B cell (primary cell): ENCODE results near the gene COG5. TPM values are rescaled to one million over a fixed set of nuclear protein-coding genes. Genes with fewer than 3 reads are reported as not detected.

Experiments
- ATAC-seq: fragments of 200-7000 bp; cut with Tn5 transposase; one replicate; pipeline ENCODE4 v1.10.0; 2021; ENCODE audit warnings: low read depth, mild to moderate bottlenecking, moderate number of reproducible peaks, moderate library complexity
- CTCF ChIA-PET: fragments of 350-600 bp; sonication (Branson Sonifier 250); formaldehyde crosslinking; loops from one replicate; lab custom pipeline; 2021; ENCODE audit warnings: antibody characterized with exemption, inconsistent platforms; lab: Charles Lee
- POLR2A ChIA-PET: fragments of 350-600 bp; sonication (Branson Sonifier 250); formaldehyde crosslinking; loops from one replicate; lab custom pipeline; 2021; ENCODE audit warnings: antibody characterized with exemption; lab: Charles Lee
- DNase-seq: peaks from one replicate; pipeline ENCODE4 v3.0.0; 2013
- H2AFZ ChIP-seq: 2 replicates; pipeline ENCODE4 v1.6.1; 2012; ENCODE audit warnings: mild to moderate bottlenecking, low read depth, low read length; ENCODE audit not compliant: insufficient read depth, poor library complexity, severe bottlenecking
- H3K27ac ChIP-seq, 2 donors: 1 replicate in 1 of 2; 2 replicates in 1 of 2; pipeline ENCODE4 v1.5.1; 2012 to 2013; ENCODE audit warnings: low read length in 2 of 2, mild to moderate bottlenecking in 2 of 2, moderate library complexity in 1 of 2
- H3K27me3 ChIP-seq, 4 experiments: fragments of 200-600 bp in 1 of 4; sonication (generic) in 1 of 4; replicated peaks in 1 of 4; 1 replicate in 2 of 4; 2 replicates in 2 of 4; pipeline versions ENCODE4 v1.6.1 to v1.7.0; 2013 to 2016; ENCODE audit warnings: low read length in 3 of 4, mild to moderate bottlenecking in 2 of 4, mixed read lengths in 1 of 4, moderate library complexity in 1 of 4; ENCODE audit not compliant: insufficient read depth in 4 of 4, control insufficient read depth in 3 of 4; ENCODE audit errors: control extremely low read depth in 1 of 4
- H3K36me3 ChIP-seq, 2 experiments: replicated peaks in 1 of 2; 1 replicate in 1 of 2; 2 replicates in 1 of 2; pipeline versions ENCODE4 v1.6.1 to v1.7.1; 2013; ENCODE audit warnings: low read length in 1 of 2; ENCODE audit not compliant: insufficient read depth in 2 of 2, control insufficient read depth in 1 of 2; ENCODE audit errors: control extremely low read depth in 1 of 2, extremely low read depth in 1 of 2
- H3K4me1 ChIP-seq, 2 donors: fragments of 200-600 bp in 1 of 2; sonication (generic) in 1 of 2; 1 replicate in 1 of 2; 2 replicates in 1 of 2; pipeline versions ENCODE4 v1.5.1 to v1.6.1; 2013 to 2017; ENCODE audit warnings: low read length in 2 of 2; ENCODE audit not compliant: control insufficient read depth in 2 of 2, insufficient read depth in 2 of 2
- H3K4me2 ChIP-seq: replicated peaks from 2 replicates; pipeline ENCODE3; 2012; ENCODE audit warnings: mild to moderate bottlenecking, low read depth, low read length; ENCODE audit not compliant: poor library complexity, severe bottlenecking
- H3K4me3 ChIP-seq, 5 experiments: fragments of 200-600 bp in 1 of 5; sonication (generic) in 1 of 5; 1 replicate in 3 of 5; 2 replicates in 2 of 5; pipeline versions ENCODE4 v1.5.1 to v1.7.0; 2011 to 2016; ENCODE audit warnings: low read length in 4 of 5, mild to moderate bottlenecking in 4 of 5, low read depth in 2 of 5, control low read depth in 1 of 5, moderate library complexity in 1 of 5; ENCODE audit not compliant: insufficient read depth in 1 of 5; ENCODE audit errors: control extremely low read depth in 1 of 5, extremely low read depth in 1 of 5
- H3K79me2 ChIP-seq: fragments of 200-600 bp; sonication (generic); one replicate; pipeline ENCODE4 v1.6.0; 2016; ENCODE audit warnings: low read length; ENCODE audit not compliant: control insufficient read depth, insufficient read depth
- H3K9ac ChIP-seq: fragments of 200-600 bp; sonication (generic); 2 replicates; pipeline ENCODE4 v1.6.1; 2017; ENCODE audit warnings: mild to moderate bottlenecking, low read length, moderate library complexity
- H3K9me3 ChIP-seq, 3 donors: one replicate each; pipeline versions ENCODE4 v1.6.1 to v1.7.1; 2013; ENCODE audit warnings: low read length in 2 of 3; ENCODE audit not compliant: control insufficient read depth in 2 of 3, insufficient read depth in 1 of 3; ENCODE audit errors: control extremely low read depth in 1 of 3
- H4K20me1 ChIP-seq: 2 replicates; pipeline ENCODE4 v1.6.0; 2012; ENCODE audit warnings: mild to moderate bottlenecking, low read length; ENCODE audit not compliant: insufficient read depth, control insufficient read depth, poor library complexity, severe bottlenecking
- H3K27ac Mint-ChIP-seq: one replicate; pipeline ENCODE4 v1.8.0; 2021; ENCODE audit warnings: mixed read lengths
- H3K27me3 Mint-ChIP-seq: one replicate; pipeline ENCODE4 v1.8.0; 2021; ENCODE audit warnings: mixed read lengths
- H3K4me1 Mint-ChIP-seq: one replicate; pipeline ENCODE4 v1.8.0; 2021; ENCODE audit warnings: mixed read lengths
- H3K4me3 Mint-ChIP-seq: one replicate; pipeline ENCODE4 v1.8.0; 2021; ENCODE audit warnings: mixed read lengths
- H3K9me3 Mint-ChIP-seq: one replicate; pipeline ENCODE4 v1.8.0; 2022; ENCODE audit warnings: mixed read lengths; ENCODE audit not compliant: insufficient read depth
- EZH2 ChIP-seq: IDR thresholded peaks from 2 replicates; pipeline ENCODE4 v1.6.1; 2012; ENCODE audit warnings: borderline replicate concordance, low read depth, mild to moderate bottlenecking, moderate library complexity, low read length; ENCODE audit not compliant: insufficient read depth, poor library complexity, severe bottlenecking
- WGBS: methylation state at CpG from one replicate; pipeline ENCODE4 v1.1.5; 2013; ENCODE audit warnings: missing lambda C conversion rate; ENCODE audit not compliant: insufficient coverage; 5-methylcytosine and 5-hydroxymethylcytosine counted together
- intact Hi-C: fragments of 100-400 bp; cut with micrococcal nuclease; formaldehyde crosslinking; loops from one replicate; pipeline ENCODE4 v1.10.0; 2022
- polyA plus RNA-seq: library from polyadenylated mRNA; depleted of rRNA; stranded (reverse); fragments of >200 nt; gene quantifications from 2 replicates; pipeline ENCODE4 v1.2.3, GENCODE V29; 2012
- total RNA-seq, 2 donors: library from RNA; stranded (reverse); fragments of 120-200 nt in 1 of 2; gene quantifications; 1 replicate in 1 of 2; 2 replicates in 1 of 2; pipeline versions ENCODE4 v1.2.3 to v1.2.4, GENCODE V29; 2013 to 2022
- TF ChIP-seq, protein P1 (sequence below): fragments of 200-600 bp; IDR thresholded peaks from one replicate; pipeline ENCODE4 v1.8.0; 2022; ENCODE audit warnings: antibody characterized with exemption, mild to moderate bottlenecking

COG5 gene
- total and polyA plus RNA-seq, 2 donors (not counting 1 experiment from before 2014, with no cell fraction given) = 7.0 to 73.0 TPM

DNA sequence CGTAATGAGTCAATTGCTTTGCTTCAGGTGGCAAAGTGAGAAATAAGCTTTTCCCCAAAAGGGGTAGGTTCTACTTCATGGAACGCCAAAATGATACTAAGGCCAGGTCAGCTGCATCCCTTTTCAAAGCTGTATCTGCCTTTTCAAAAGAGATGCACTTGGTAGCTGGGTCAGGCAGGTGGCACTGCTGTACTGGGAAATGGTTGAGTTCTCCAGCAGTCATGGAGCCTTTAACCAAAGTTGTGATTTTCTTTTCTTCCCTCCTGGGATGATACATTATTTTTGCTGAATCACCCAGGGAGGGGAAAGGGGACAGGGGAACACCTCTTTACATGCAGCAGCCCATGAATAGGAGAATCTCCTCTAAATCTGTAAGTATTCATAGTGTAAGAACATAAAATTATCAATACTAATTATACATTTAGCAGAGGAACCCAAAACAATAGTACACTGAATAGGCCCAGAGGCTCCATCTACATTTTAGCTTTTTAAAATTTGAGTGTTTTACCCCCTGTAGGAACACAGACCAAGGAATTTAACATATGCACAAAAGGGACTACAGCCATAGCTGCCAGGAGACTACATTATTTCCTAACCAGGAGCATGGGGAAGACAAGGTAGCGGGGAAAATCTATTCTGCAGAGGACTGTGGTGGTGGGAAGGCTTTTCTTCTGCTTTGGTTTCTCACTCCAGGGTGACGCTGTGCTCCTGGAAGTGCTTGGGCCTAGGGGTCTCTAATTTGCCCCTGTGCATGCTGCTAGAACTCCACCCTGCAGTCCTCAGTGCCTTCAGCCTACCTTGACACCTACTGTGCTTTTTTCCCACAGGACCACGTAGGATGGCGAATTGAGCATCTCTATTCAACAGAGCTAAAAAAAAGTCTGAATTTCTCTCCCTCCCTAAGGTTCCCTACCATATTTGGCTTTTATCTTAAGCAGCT lies 100.3 kb downstream of the COG5 start:
- no peak overlapping the region for H3K27ac Mint-ChIP-seq
- Histone ChIP-seq H3K79me2 (no peaks in the 10 kb centered on the region), H2AFZ (no peak overlapping the region), H3K27ac (no peak overlapping the region), H3K4me2 (no peak overlapping the region), H3K4me3 (no peak overlapping the region), H3K4me1 (no peaks in the 10 kb centered on the region), H3K36me3 (no peaks in the 10 kb centered on the region), H4K20me1 (peaks cover 7% of the 10 kb centered on the region), H3K9ac (no peak overlapping the region), H3K27me3 (no peaks in the 10 kb centered on the region), H3K9me3 (no peaks in the 10 kb centered on the region)
- H3K9me3 Mint-ChIP-seq = no peaks in the 10 kb centered on the region
- no peaks in the 10 kb centered on the region for H3K27me3 Mint-ChIP-seq
- POLR2A ChIA-PET = no interaction called here
- intact Hi-C loops = loop anchor here (1.0 kb wide), 3 partner anchors 198 to 416 kb away; no protein-coding TSS in a partner anchor
- CTCF ChIA-PET = interaction anchor here (0.7 to 3.8 kb wide), 34 partner anchors 9 to 682 kb away, joined by 3 to 133 read pairs (median 4); partner anchors contain the start of genes BCAP29, CBLL1, COG5 and DUS4L
- DNase-seq = peak; percentile 67
- 83% methylated on average over 3 of the region's 6 CpGs for WGBS
- no peak overlapping the region for H3K4me3 Mint-ChIP-seq
- ATAC-seq = peak; percentile 72
- H3K4me1 Mint-ChIP-seq = no peaks in the 10 kb centered on the region
- TF ChIP-seq, protein P1, sequence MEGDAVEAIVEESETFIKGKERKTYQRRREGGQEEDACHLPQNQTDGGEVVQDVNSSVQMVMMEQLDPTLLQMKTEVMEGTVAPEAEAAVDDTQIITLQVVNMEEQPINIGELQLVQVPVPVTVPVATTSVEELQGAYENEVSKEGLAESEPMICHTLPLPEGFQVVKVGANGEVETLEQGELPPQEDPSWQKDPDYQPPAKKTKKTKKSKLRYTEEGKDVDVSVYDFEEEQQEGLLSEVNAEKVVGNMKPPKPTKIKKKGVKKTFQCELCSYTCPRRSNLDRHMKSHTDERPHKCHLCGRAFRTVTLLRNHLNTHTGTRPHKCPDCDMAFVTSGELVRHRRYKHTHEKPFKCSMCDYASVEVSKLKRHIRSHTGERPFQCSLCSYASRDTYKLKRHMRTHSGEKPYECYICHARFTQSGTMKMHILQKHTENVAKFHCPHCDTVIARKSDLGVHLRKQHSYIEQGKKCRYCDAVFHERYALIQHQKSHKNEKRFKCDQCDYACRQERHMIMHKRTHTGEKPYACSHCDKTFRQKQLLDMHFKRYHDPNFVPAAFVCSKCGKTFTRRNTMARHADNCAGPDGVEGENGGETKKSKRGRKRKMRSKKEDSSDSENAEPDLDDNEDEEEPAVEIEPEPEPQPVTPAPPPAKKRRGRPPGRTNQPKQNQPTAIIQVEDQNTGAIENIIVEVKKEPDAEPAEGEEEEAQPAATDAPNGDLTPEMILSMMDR = peak; percentile 79
- TF ChIP-seq EZH2 = no peak
